K562 (cell line): Measurements from ENCODE around the gene GPR39. TPM values are rescaled to one million over a fixed set of nuclear protein-coding genes. Genes with fewer than 3 reads are reported as not detected.

Experiments used
- ATAC-seq: fragments of 200-7000 bp; cut with Tn5 transposase; 3 replicates; pipeline ENCODE4 v1.9.1; 2020; ENCODE audit warnings: moderate library complexity
- BruUV-seq: library from RNA; stranded (reverse); fragments of 400-500 nt; replicated peaks from 2 replicates; lab custom pipeline; 2021; lab: Mats Ljungman, UMichigan
- CTCF ChIA-PET: fragments of 300-600 bp; formaldehyde crosslinking; extraction: SDS; loops from one replicate; lab custom pipeline; 2021; ENCODE audit warnings: low intra/inter-chr PET ratio; lab: Yijun Ruan, JAX
- POLR2A ChIA-PET: fragments of 300-600, 350-650 bp; sonication (Branson Sonifier 250); formaldehyde crosslinking; extraction: SDS; loops from one replicate; lab custom pipeline; 2021; ENCODE audit warnings: antibody characterized with exemption, inconsistent platforms; lab: Yijun Ruan, JAX
- DNase-seq, 4 experiments: peaks; one replicate each; pipeline versions ENCODE4 v3.0.0 to v3.0.0-alpha.2; 2011 to 2018; ENCODE audit warnings: low spot score in 3 of 4, mixed read lengths in 3 of 4; ENCODE audit errors: extremely low read depth in 1 of 4
- FAIRE-seq: peaks from 2 replicates; lab custom pipeline; 2011; peaks lifted over from hg19 to GRCh38; lab: Jason Lieb, UNC
- H2AFZ ChIP-seq: 2 replicates; pipeline ENCODE4 v1.6.0; 2011; ENCODE audit warnings: low read depth, low read length, control low read depth, inconsistent platforms
- H3K27ac ChIP-seq: fragments of 200-600 bp; 3 replicates; pipeline ENCODE4 v1.8.0; 2011; ENCODE audit warnings: low read depth, mild to moderate bottlenecking, control low read depth, inconsistent platforms, low read length, moderate library complexity, mixed read lengths; ENCODE audit errors: extremely low read depth
- H3K27me3 ChIP-seq, 2 experiments: fragments of 300-600 bp in 1 of 2; 2 replicates in 1 of 2; 3 replicates in 1 of 2; pipeline versions ENCODE4 v1.6.0 to v1.8.0; 2011; ENCODE audit warnings: inconsistent platforms in 2 of 2, low read length in 2 of 2, mild to moderate bottlenecking in 1 of 2, mixed read lengths in 1 of 2, moderate library complexity in 1 of 2; ENCODE audit not compliant: control insufficient read depth in 2 of 2, insufficient read depth in 2 of 2
- H3K36me3 ChIP-seq: fragments of 300-600 bp; 3 replicates; pipeline ENCODE4 v1.8.0; 2011; ENCODE audit warnings: mild to moderate bottlenecking, low read length, inconsistent platforms; ENCODE audit not compliant: control insufficient read depth, insufficient read depth
- H3K4me1 ChIP-seq, 2 experiments: fragments of 200-600 bp in 1 of 2; replicated peaks in 1 of 2; 2 replicates in 1 of 2; 3 replicates in 1 of 2; pipeline versions ENCODE4 v1.5.1 to v1.8.0; 2011; ENCODE audit warnings: inconsistent platforms in 2 of 2, low read length in 2 of 2, mild to moderate bottlenecking in 1 of 2, mixed read lengths in 1 of 2, moderate library complexity in 1 of 2; ENCODE audit not compliant: control insufficient read depth in 2 of 2, insufficient read depth in 2 of 2
- H3K4me2 ChIP-seq: 2 replicates; pipeline ENCODE4 v1.6.1; 2011; ENCODE audit warnings: low read length, control low read depth, inconsistent platforms, mixed read lengths; ENCODE audit not compliant: insufficient read depth
- H3K4me3 ChIP-seq: fragments of 200-600 bp; sonication (generic), shearing (Covaris generic); 2 replicates; pipeline ENCODE4 v1.5.1; 2016; ENCODE audit warnings: control low read depth, inconsistent platforms
- H3K79me2 ChIP-seq: fragments of 200-600 bp; 3 replicates; pipeline ENCODE4 v1.8.0; 2011; ENCODE audit warnings: low read length, inconsistent platforms; ENCODE audit not compliant: control insufficient read depth, insufficient read depth
- H3K9ac ChIP-seq, 2 experiments: 2 replicates each; pipeline versions ENCODE4 v1.6.0 to v1.6.1; 2011; ENCODE audit warnings: low read depth in 2 of 2, low read length in 2 of 2, control low read depth in 1 of 2, inconsistent platforms in 1 of 2, mild to moderate bottlenecking in 1 of 2, mixed read lengths in 1 of 2; ENCODE audit not compliant: insufficient read depth in 1 of 2
- H3K9me1 ChIP-seq: one replicate; pipeline ENCODE4 v1.6.0; 2011; ENCODE audit warnings: inconsistent platforms, mild to moderate bottlenecking, low read length, moderate library complexity; ENCODE audit not compliant: control insufficient read depth, insufficient read depth
- H3K9me3 ChIP-seq: replicated peaks from 2 replicates; pipeline ENCODE4 v1.5.1; 2011; ENCODE audit warnings: low read depth, low read length, inconsistent platforms; ENCODE audit not compliant: control insufficient read depth, insufficient read depth
- H4K20me1 ChIP-seq: replicated peaks from 2 replicates; pipeline ENCODE4 v1.6.1; 2011; ENCODE audit warnings: low read length, inconsistent platforms, mixed read lengths; ENCODE audit not compliant: control insufficient read depth, insufficient read depth
- C11orf30 ChIP-seq: fragments of 450-650 bp; IDR thresholded peaks from 2 replicates; pipeline ENCODE4 v1.6.1; 2016; ENCODE audit warnings: low read depth, mild to moderate bottlenecking
- CHAMP1 ChIP-seq: fragments of 450-650 bp; IDR thresholded peaks from 2 replicates; pipeline ENCODE4 v1.6.1; 2016; ENCODE audit warnings: mild to moderate bottlenecking
- CREB3L1 ChIP-seq: fragments of 450-650 bp; IDR thresholded peaks from 2 replicates; pipeline ENCODE4 v1.6.1; 2014; ENCODE audit warnings: low read depth, mild to moderate bottlenecking, moderate library complexity, borderline replicate concordance
- DACH1 ChIP-seq: fragments of 450-650 bp; IDR thresholded peaks from 2 replicates; pipeline ENCODE4 v1.6.1; 2018; ENCODE audit not compliant: partially characterized antibody
- E4F1 ChIP-seq: fragments of 250-450 bp; sonication (Bioruptor Pico); IDR thresholded peaks from 2 replicates; pipeline ENCODE4 v1.5.0; 2021; ENCODE audit warnings: mild to moderate bottlenecking, borderline replicate concordance
- FIP1L1 ChIP-seq: fragments of 200-400 bp; formaldehyde crosslinking; IDR thresholded peaks from 2 replicates; pipeline ENCODE4 v1.6.1; 2018; ENCODE audit warnings: mild to moderate bottlenecking, low read depth, low read length; ENCODE audit not compliant: poor library complexity, severe bottlenecking
- FOXJ2 ChIP-seq: fragments of 200-800 bp; sonication (Bioruptor generic); IDR thresholded peaks from 2 replicates; pipeline ENCODE4 v1.6.1; 2016; ENCODE audit warnings: missing genetic modification characterization, missing compliant biosample characterization
- HMG20B ChIP-seq: fragments of 250-450 bp; sonication (Bioruptor Pico); IDR thresholded peaks from 2 replicates; pipeline ENCODE4 v1.5.0; 2021; ENCODE audit warnings: mild to moderate bottlenecking
- KLF1 ChIP-seq: fragments of 450-650 bp; IDR thresholded peaks from 2 replicates; pipeline ENCODE4 v1.6.1; 2016; ENCODE audit warnings: missing genetic modification characterization, missing compliant biosample characterization
- NONO ChIP-seq, 2 experiments: fragments of 200-400 bp in 1 of 2; fragments of 450-650 bp in 1 of 2; formaldehyde crosslinking in 1 of 2; IDR thresholded peaks; 2 replicates each; pipeline ENCODE4 v1.6.1; 2017; ENCODE audit warnings: low read depth in 2 of 2, mild to moderate bottlenecking in 2 of 2, moderate library complexity in 2 of 2, low read length in 1 of 2
- NR2C1 ChIP-seq, 2 experiments: fragments of 450-650 bp; IDR thresholded peaks; 2 replicates each; pipeline ENCODE4 v1.6.1; 2017; ENCODE audit warnings: mild to moderate bottlenecking in 2 of 2, antibody characterized with exemption in 1 of 2, inconsistent platforms in 1 of 2, missing compliant biosample characterization in 1 of 2, missing genetic modification characterization in 1 of 2
- NR2C2 ChIP-seq, 2 experiments: fragments of 200-800 bp in 1 of 2; sonication (Bioruptor generic) in 1 of 2; sonication (generic) in 1 of 2; formaldehyde crosslinking in 1 of 2; IDR thresholded peaks; 2 replicates each; pipeline versions ENCODE4 v1.6.1 to v1.8.0; 2016 to 2022; ENCODE audit warnings: mild to moderate bottlenecking in 1 of 2, missing compliant biosample characterization in 1 of 2, missing genetic modification characterization in 1 of 2, missing genetic modification reagents in 1 of 2
- POLR2AphosphoS5 ChIP-seq: IDR thresholded peaks from 2 replicates; pipeline ENCODE4 v1.6.1; 2011; ENCODE audit warnings: mild to moderate bottlenecking, low read depth, low read length, moderate library complexity; ENCODE audit not compliant: control insufficient read depth, insufficient read depth
- RBM39 ChIP-seq: fragments of 200-400 bp; formaldehyde crosslinking; optimal IDR thresholded peaks from 2 replicates; pipeline ENCODE3; 2018; ENCODE audit warnings: low read depth, low read length
- ZNF146 ChIP-seq: IDR thresholded peaks from one replicate; pipeline ENCODE4 v1.6.1; 2018; ENCODE audit warnings: missing compliant biosample characterization; ENCODE audit not compliant: unreplicated experiment
- ZNF263 ChIP-seq: sonication (generic); formaldehyde crosslinking; IDR thresholded peaks from 2 replicates; pipeline ENCODE4 v1.8.0; 2022; ENCODE audit warnings: mild to moderate bottlenecking, missing genetic modification reagents, borderline replicate concordance
- ZSCAN29 ChIP-seq: fragments of 450-650 bp; IDR thresholded peaks from 2 replicates; pipeline ENCODE4 v1.6.1; 2017
- WGBS: fragments of 100-300 bp; shearing (Covaris generic); methylation state at CpG from one replicate; pipeline ENCODE4 v1.1.6; 2016; ENCODE audit warnings: low coverage, mixed read lengths; ENCODE audit not compliant: insufficient coverage; ENCODE audit errors: missing lambda C conversion rate; 5-methylcytosine and 5-hydroxymethylcytosine counted together
- in situ Hi-C: fragments of 300-500 bp; cut with MboI; formaldehyde crosslinking; loops from 4 replicates; pipeline ENCODE4 v1.15.0; 2018; ENCODE audit warnings: inconsistent platforms, mixed read lengths
- intact Hi-C: fragments of 100-400 bp; cut with micrococcal nuclease; formaldehyde crosslinking; loops from 2 replicates; pipeline ENCODE4 v1.14.2; 2022
- polyA plus RNA-seq, 8 experiments: library from polyadenylated mRNA; depleted of rRNA in 4 of 8; stranded (reverse) in 5 of 8; unstranded in 3 of 8; fragments of >200 nt; fragmentation: Nextera tagmentation in 2 of 8; fragmentation: Illumina TruSeq in 1 of 8; extraction: Ambion mirVana in 2 of 8; extraction: Trizol in 1 of 8; gene quantifications; 2 replicates each; pipeline versions ENCODE4 v1.2.1 to v1.2.3, GENCODE V29; 2011 to 2014; ENCODE audit warnings: inconsistent platforms in 1 of 8, missing spikeins in 1 of 8
- total RNA-seq, 7 experiments: library from RNA; depleted of rRNA in 6 of 7; stranded (reverse); fragments of >200 nt in 6 of 7; fragmentation: Illumina TruSeq in 2 of 7; extraction: Trizol in 2 of 7; gene quantifications; 2 replicates each; pipeline versions ENCODE4 v1.2.1 to v1.2.3, GENCODE V29; 2011 to 2021; ENCODE audit warnings: low replicate concordance in 1 of 7

The GPR39 gene
- total and polyA plus RNA-seq, 9 of the 15 experiments (the other 6 are each of a cell fraction or from before 2014, with no cell fraction given) = 0.04 TPM; not detected in 8

GRCh38 chr2:132412021-132412420 is 4.6 kb upstream of the GPR39 start:
- ChIA-PET POLR2A (interaction anchor here (0.6 kb wide), 1 partner anchor 58 kb away, joined by 3 read pairs; no protein-coding TSS in a partner anchor), CTCF (no interaction called here)
- TF ChIP-seq CREB3L1 (no peak), E4F1 (CRISPR knock-in tag) (no peak), NR2C1 (IDR thresholded peaks at IDR 0.05) (no peak), NR2C1 (tag; IDR thresholded peaks at IDR 0.05) (no peak), FIP1L1 (no peak), C11orf30 (no peak), ZSCAN29 (no peak), NR2C2 (CRISPR knock-in tag; IDR thresholded peaks at IDR 0.05) (no peak), NR2C2 (tag; IDR thresholded peaks at IDR 0.05) (no peak), FOXJ2 (tag) (no peak), DACH1 (no peak), POLR2AphosphoS5 (no peak), ZNF146 (CRISPR knock-in tag) (no peak), CHAMP1 (no peak), ZNF263 (no peak), HMG20B (CRISPR knock-in tag) (no peak), RBM39 (no peak), KLF1 (no peak), NONO (IDR thresholded peaks at IDR 0.05; ENCODE audit: low read depth in 2 of 2, low read length in 1 of 2) (no peak)

More at GRCh38 chr2:132412021-132412420, 4.6 kb upstream of the GPR39 start:
- Histone ChIP-seq H3K27ac (no peak overlapping the region), H3K36me3 (no peaks in the 10 kb centered on the region), H2AFZ (no peak overlapping the region), H3K9ac (no peak overlapping the region), H3K4me3 (no peak overlapping the region), H4K20me1 (no peaks in the 10 kb centered on the region; the same call in 1 of the 2 replicates), H3K27me3 (peaks cover 8 to 22% of the 10 kb centered on the region in 2 experiments; a peak in 4 of 5 replicates), H3K4me2 (no peak overlapping the region), H3K79me2 (no peaks in the 10 kb centered on the region), H3K9me3 (no peaks in the 10 kb centered on the region), H3K4me1 (peaks cover 0 to 11% of the 10 kb centered on the region in 2 experiments; a peak in 2 of 5 replicates), H3K9me1 (no peaks in the 10 kb centered on the region)
- in situ Hi-C loops (no loop called here), intact Hi-C loops (no loop called here)
- no peak for DNase-seq
- FAIRE-seq = no peak
- BruUV-seq = no TSS peak
- no peak for ATAC-seq
- 0% methylated on average over 1 of the region's 1 CpG for WGBS
